Activated CD4-positive, alpha-beta T cell treated with anti-CD3 and anti-CD28 coated beads, Interleukin-2, amount 10 ng/mL, durations not matched to agents 7 days and 5 days (primary cell): ENCODE measurements around the gene ARHGEF3. TPM values are rescaled to one million over a fixed set of nuclear protein-coding genes. Genes with fewer than 3 reads are reported as not detected.
"Not testable (repeated sequence)": the region's sequence is repeated elsewhere in the genome, so short reads cannot be mapped to it uniquely, and the experiment has no call there.

ENCODE experiments used
- CTCF ChIA-PET: fragments of 350-600 bp; sonication (Branson Sonifier 250); formaldehyde crosslinking; loops from one replicate; lab custom pipeline; 2021; ENCODE audit warnings: antibody characterized with exemption; lab: Charles Lee
- POLR2A ChIA-PET: fragments of 350-600 bp; sonication (Branson Sonifier 250); formaldehyde crosslinking; loops from one replicate; lab custom pipeline; 2021; ENCODE audit warnings: antibody characterized with exemption; lab: Charles Lee
- DNase-seq: peaks from one replicate; pipeline ENCODE4 v3.0.0-alpha.2; 2020
- H3K27ac Mint-ChIP-seq: one replicate; pipeline ENCODE4 v1.8.0; 2021; ENCODE audit warnings: mild to moderate bottlenecking, moderate library complexity, mixed read lengths
- H3K27me3 Mint-ChIP-seq: one replicate; pipeline ENCODE4 v1.8.0; 2021; ENCODE audit warnings: mixed read lengths
- H3K36me3 Mint-ChIP-seq: one replicate; pipeline ENCODE4 v1.8.0; 2021; ENCODE audit warnings: low read depth, mixed read lengths
- H3K4me1 Mint-ChIP-seq: one replicate; pipeline ENCODE4 v1.8.0; 2021; ENCODE audit warnings: mixed read lengths
- H3K4me3 Mint-ChIP-seq: one replicate; pipeline ENCODE4 v1.8.0; 2021; ENCODE audit warnings: mild to moderate bottlenecking, moderate library complexity, mixed read lengths
- H3K9me3 Mint-ChIP-seq: one replicate; pipeline ENCODE4 v1.8.0; 2021; ENCODE audit warnings: mixed read lengths
- total RNA-seq, 2 experiments: library from RNA; stranded (reverse); gene quantifications; one replicate each; pipeline ENCODE4 v1.2.3, GENCODE V29; 2021

ARHGEF3 gene
- total RNA-seq, 2 experiments from 2014 or later = 102 to 109 TPM

GRCh38 chr3:56759532-56759931 is 42.2 kb downstream of the ARHGEF3 start:
- CTCF ChIA-PET = no interaction called here
- H3K4me3 Mint-ChIP-seq = peak overlapping the region; percentile 40

GRCh38 chr3:56758539-56758981 is 43.2 kb downstream of the ARHGEF3 start:
- peak; percentile 43 for DNase-seq

More at GRCh38 chr3:56759532-56759931, 42.2 kb downstream of the ARHGEF3 start:
- POLR2A ChIA-PET = interaction anchor here (1.5 kb wide), 1 partner anchor 30 kb away, joined by 7 read pairs; no protein-coding TSS in a partner anchor
- Mint-ChIP-seq H3K36me3 (peaks cover 83% of the 10 kb centered on the region), H3K27ac (peak overlapping the region; percentile 86), H3K4me1 (peaks cover 85% of the 10 kb centered on the region), H3K27me3 (no peaks in the 10 kb centered on the region), H3K9me3 (no peaks in the 10 kb centered on the region)
- DNase-seq = no peak

DNA sequence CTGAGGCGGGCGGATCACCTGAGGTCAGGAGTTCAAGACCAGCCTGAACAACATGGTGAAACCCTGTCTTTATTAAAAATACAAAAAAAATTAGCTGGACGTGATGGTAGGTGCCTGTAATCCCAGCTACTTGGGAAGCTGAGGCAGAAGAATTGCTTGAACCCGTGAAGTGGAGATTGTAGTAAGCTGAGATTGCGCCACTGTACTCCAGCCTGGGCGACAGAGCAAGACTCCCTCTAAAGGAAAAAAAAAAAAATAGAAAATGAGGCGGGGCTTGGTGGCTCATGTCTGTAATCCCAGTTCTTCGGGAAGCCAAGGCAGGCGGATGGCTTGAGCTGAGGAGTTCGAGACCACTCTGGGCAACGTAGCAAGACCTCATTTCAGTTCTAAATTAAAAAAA is 43.7 kb downstream of the ARHGEF3 start:
- peaks cover 90% of the 10 kb centered on the region for H3K4me1 Mint-ChIP-seq
- CTCF ChIA-PET = interaction anchor here (0.6 to 1.7 kb wide), 4 partner anchors 25 to 98 kb away, joined by 3 to 8 read pairs (median 3); partner anchors contain the start of gene ARHGEF3
- not testable (repeated sequence) for DNase-seq, H3K4me3 Mint-ChIP-seq, H3K9me3 Mint-ChIP-seq, H3K27me3 Mint-ChIP-seq, H3K27ac Mint-ChIP-seq
- peaks cover 85% of the 10 kb centered on the region for H3K36me3 Mint-ChIP-seq
- POLR2A ChIA-PET = interaction anchor here (0.6 to 1.5 kb wide), 3 partner anchors 32 to 41 kb away, joined by 3 to 7 read pairs (median 3); no protein-coding TSS in a partner anchor

More at GRCh38 chr3:56758539-56758981, 43.2 kb downstream of the ARHGEF3 start:
- H3K27me3 Mint-ChIP-seq = no peaks in the 10 kb centered on the region
- no peaks in the 10 kb centered on the region for H3K9me3 Mint-ChIP-seq
- POLR2A ChIA-PET = interaction anchor here (0.6 to 1.5 kb wide), 3 partner anchors 31 to 41 kb away, joined by 3 to 7 read pairs (median 3); no protein-coding TSS in a partner anchor
- peak overlapping the region; percentile 39 for H3K4me3 Mint-ChIP-seq
- H3K4me1 Mint-ChIP-seq = peaks cover 88% of the 10 kb centered on the region
- H3K36me3 Mint-ChIP-seq = peaks cover 84% of the 10 kb centered on the region
- H3K27ac Mint-ChIP-seq = peak overlapping the region; percentile 86
- CTCF ChIA-PET = interaction anchor here (0.6 to 1.7 kb wide), 7 partner anchors 24 to 228 kb away, joined by 3 to 9 read pairs (median 3); partner anchors contain the start of gene ARHGEF3

DNA sequence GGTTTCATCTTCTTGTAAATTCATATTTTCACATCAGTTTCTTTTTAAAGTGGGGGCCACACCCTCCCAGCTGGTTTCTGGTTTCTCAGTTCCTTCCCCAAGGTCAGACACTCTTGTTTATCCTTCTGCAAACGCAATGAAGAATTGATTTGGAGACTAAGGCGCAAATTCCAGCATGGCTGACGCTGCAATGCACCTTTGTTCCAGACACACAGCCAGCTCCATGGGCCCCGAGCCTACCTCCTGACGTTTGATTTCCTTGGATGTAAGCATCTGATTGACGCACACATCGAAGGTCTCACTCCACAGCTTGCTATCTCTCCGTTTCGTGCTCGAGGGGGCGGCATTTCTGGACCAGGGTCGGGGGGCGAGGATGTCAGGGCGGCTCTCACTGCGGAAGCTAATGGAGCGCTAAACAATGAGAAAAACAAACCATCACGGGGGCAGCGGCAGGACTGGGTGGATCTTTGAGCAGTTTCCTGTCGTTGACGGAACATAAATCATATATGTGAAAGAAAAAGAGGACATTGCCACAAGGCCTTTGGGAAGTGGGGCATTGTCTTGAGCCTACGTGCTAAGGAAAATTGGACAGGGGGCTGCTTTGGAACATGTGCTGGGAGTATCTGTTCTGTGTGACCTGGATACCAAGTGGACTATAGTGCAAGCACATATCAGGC is 46.9 kb downstream of the ARHGEF3 start:
- ChIA-PET POLR2A (interaction anchor here (1.3 kb wide), 1 partner anchor 44 kb away, joined by 3 read pairs; no protein-coding TSS in a partner anchor), CTCF (interaction anchor here (0.6 to 3.8 kb wide), 11 partner anchors 10 to 234 kb away, joined by 3 to 27 read pairs (median 4); partner anchors contain the start of gene ARHGEF3)
- peak overlapping the region; percentile 93 for H3K27ac Mint-ChIP-seq
- H3K36me3 Mint-ChIP-seq = peaks cover 85% of the 10 kb centered on the region
- no peaks in the 10 kb centered on the region for H3K27me3 Mint-ChIP-seq
- peaks cover 84% of the 10 kb centered on the region for H3K4me1 Mint-ChIP-seq
- DNase-seq = peak; percentile 65
- H3K9me3 Mint-ChIP-seq = peaks cover 3% of the 10 kb centered on the region
- H3K4me3 Mint-ChIP-seq = peak overlapping the region; percentile 76

- peak overlapping the region; percentile 9 for H3K4me3 Mint-ChIP-seq
These were observed 48.4 kb downstream of the ARHGEF3 start for GRCh38 chr3:56753206-56753820.

GRCh38 chr3:56751056-56751707 is 50.6 kb downstream of the ARHGEF3 start:
- H3K36me3 Mint-ChIP-seq = peaks cover 91% of the 10 kb centered on the region
- no peak for DNase-seq
- peaks cover 5% of the 10 kb centered on the region for H3K9me3 Mint-ChIP-seq
- no peak overlapping the region for H3K4me3 Mint-ChIP-seq
- H3K4me1 Mint-ChIP-seq = peaks cover 61% of the 10 kb centered on the region
- peak overlapping the region; percentile 43 for H3K27ac Mint-ChIP-seq
- CTCF ChIA-PET = interaction anchor here (0.6 to 3.8 kb wide), 4 partner anchors 26 to 1292 kb away, joined by 3 to 27 read pairs (median 4); no protein-coding TSS in a partner anchor
- no peaks in the 10 kb centered on the region for H3K27me3 Mint-ChIP-seq
- POLR2A ChIA-PET = interaction anchor here (0.6 kb wide), 1 partner anchor 35 kb away, joined by 3 read pairs; no protein-coding TSS in a partner anchor

More at GRCh38 chr3:56753206-56753820, 48.4 kb downstream of the ARHGEF3 start:
- peaks cover 88% of the 10 kb centered on the region for H3K36me3 Mint-ChIP-seq
- peak; percentile 30 for DNase-seq
- ChIA-PET CTCF (interaction anchor here (1.2 to 3.8 kb wide), 3 partner anchors 44 to 163 kb away, joined by 3 to 27 read pairs (median 4); no protein-coding TSS in a partner anchor), POLR2A (interaction anchor here (0.7 to 1.3 kb wide), 2 partner anchors 46 to 169 kb away, joined by 3 read pairs; no protein-coding TSS in a partner anchor)
- H3K9me3 Mint-ChIP-seq = peaks cover 5% of the 10 kb centered on the region
- peaks cover 74% of the 10 kb centered on the region for H3K4me1 Mint-ChIP-seq
- H3K27me3 Mint-ChIP-seq = no peaks in the 10 kb centered on the region
- peak overlapping the region; percentile 93 for H3K27ac Mint-ChIP-seq

GRCh38 chr3:56748663-56749231 is 53.0 kb downstream of the ARHGEF3 start:
- peaks cover 5% of the 10 kb centered on the region for H3K9me3 Mint-ChIP-seq
- peaks cover 51% of the 10 kb centered on the region for H3K4me1 Mint-ChIP-seq
- CTCF ChIA-PET = interaction anchor here (0.6 to 1.4 kb wide), 4 partner anchors 16 to 240 kb away, joined by 3 to 4 read pairs (median 3); partner anchors contain the start of gene ARHGEF3
- H3K27me3 Mint-ChIP-seq = no peaks in the 10 kb centered on the region
- H3K36me3 Mint-ChIP-seq = peaks cover 89% of the 10 kb centered on the region
- no peak overlapping the region for H3K27ac Mint-ChIP-seq
- DNase-seq = no peak
- no peak overlapping the region for H3K4me3 Mint-ChIP-seq
- POLR2A ChIA-PET = no interaction called here

DNA sequence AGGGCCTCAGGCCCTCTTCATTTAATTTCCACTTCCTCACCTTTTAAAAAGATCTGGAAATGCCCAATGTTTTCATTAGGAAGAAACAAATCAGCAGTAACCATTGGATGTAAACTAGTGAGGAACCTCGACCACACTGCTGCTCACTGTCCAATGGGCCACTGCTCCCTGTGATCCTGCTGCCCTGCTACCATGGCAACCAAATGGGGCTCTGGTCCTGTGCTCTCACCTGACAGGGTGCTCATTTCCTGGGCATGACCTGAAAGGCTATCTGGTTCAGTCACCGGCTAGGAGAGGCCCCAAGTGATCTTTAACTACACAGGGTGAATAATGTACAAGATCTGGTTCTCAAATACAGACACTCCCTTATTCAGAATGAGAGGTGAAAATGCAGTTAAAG is 54.6 kb downstream of the ARHGEF3 start:
- H3K27ac Mint-ChIP-seq = peak overlapping the region; percentile 9
- peaks cover 89% of the 10 kb centered on the region for H3K36me3 Mint-ChIP-seq
- ChIA-PET POLR2A (no interaction called here), CTCF (interaction anchor here (0.5 to 1.2 kb wide), 4 partner anchors 10 to 978 kb away, joined by 3 to 4 read pairs (median 3); no protein-coding TSS in a partner anchor)
- no peak overlapping the region for H3K4me3 Mint-ChIP-seq
- peaks cover 5% of the 10 kb centered on the region for H3K9me3 Mint-ChIP-seq
- H3K4me1 Mint-ChIP-seq = peaks cover 43% of the 10 kb centered on the region
- H3K27me3 Mint-ChIP-seq = no peaks in the 10 kb centered on the region
- DNase-seq = no peak

- ChIA-PET CTCF (interaction anchor here (0.7 to 2.4 kb wide), 3 partner anchors 8 to 55 kb away, joined by 3 to 6 read pairs (median 3); no protein-coding TSS in a partner anchor), POLR2A (no interaction called here)
- Mint-ChIP-seq H3K4me3 (no peak overlapping the region), H3K27me3 (no peaks in the 10 kb centered on the region), H3K36me3 (peaks cover 77% of the 10 kb centered on the region), H3K9me3 (peaks cover under 1% of the 10 kb centered on the region), H3K27ac (no peak overlapping the region), H3K4me1 (peaks cover 32% of the 10 kb centered on the region)
- DNase-seq = no peak
These were observed 57.7 kb downstream of the ARHGEF3 start for GRCh38 chr3:56744016-56744415.

GRCh38 chr3:56742887-56743286 is 58.9 kb downstream of the ARHGEF3 start:
- Mint-ChIP-seq H3K27ac (peak overlapping the region; percentile 54), H3K36me3 (peaks cover 72% of the 10 kb centered on the region), H3K9me3 (no peaks in the 10 kb centered on the region), H3K4me1 (peaks cover 32% of the 10 kb centered on the region), H3K4me3 (no peak overlapping the region), H3K27me3 (no peaks in the 10 kb centered on the region)
- CTCF ChIA-PET = interaction anchor here (0.6 to 1.1 kb wide), 4 partner anchors 11 to 35 kb away, joined by 3 read pairs; no protein-coding TSS in a partner anchor
- POLR2A ChIA-PET = no interaction called here
- DNase-seq = no peak

DNA sequence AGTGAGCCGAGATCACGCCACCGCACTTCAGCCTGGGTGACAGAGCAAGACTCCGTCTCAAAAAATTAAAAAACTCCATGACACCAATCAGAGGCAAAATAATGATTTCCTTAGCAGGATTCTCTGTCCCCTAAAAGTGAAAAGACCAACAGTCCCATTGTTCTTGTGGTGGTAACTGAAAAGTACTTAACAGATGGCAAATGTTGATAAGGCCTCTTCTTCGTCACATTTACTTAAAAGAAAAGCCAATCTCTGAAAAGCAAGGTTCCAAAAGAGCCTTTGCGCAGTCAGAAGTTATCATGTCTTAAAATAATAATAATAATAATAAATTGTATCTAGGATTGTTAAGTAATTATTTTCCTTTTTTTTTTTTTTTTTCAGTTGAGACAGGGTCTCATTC is 62.7 kb downstream of the ARHGEF3 start:
- H3K27ac Mint-ChIP-seq = no peak overlapping the region
- no peak for DNase-seq
- H3K36me3 Mint-ChIP-seq = peaks cover 76% of the 10 kb centered on the region
- ChIA-PET CTCF (interaction anchor here (1.0 kb wide), 1 partner anchor 8 kb away, joined by 4 read pairs; no protein-coding TSS in a partner anchor), POLR2A (no interaction called here)
- H3K4me3 Mint-ChIP-seq = no peak overlapping the region
- H3K4me1 Mint-ChIP-seq = peaks cover 47% of the 10 kb centered on the region
- H3K9me3 Mint-ChIP-seq = no peaks in the 10 kb centered on the region
- H3K27me3 Mint-ChIP-seq = no peaks in the 10 kb centered on the region
